Stimulated activated CD4-positive, alpha-beta T cell treated with anti-CD3 and anti-CD28 coated beads, Interleukin-4, amount 100 ng/mL, for 24 hours (primary cell): Measurements from ENCODE around the gene TBC1D22A.

ENCODE experiments used
- DNase-seq: peaks from one replicate; pipeline ENCODE4 v3.0.0-alpha.2; 2020

The TBC1D22A gene

GRCh38 chr22:47067911-47068625 is 305.6 kb downstream of the TBC1D22A start:
- DNase-seq = no peak

- DNase-seq = no peak
These were observed 306.2 kb downstream of the TBC1D22A start for GRCh38 chr22:47068626-47068996.

GRCh38 chr22:47069270-47069669 is 306.8 kb downstream of the TBC1D22A start:
- DNase-seq = no peak

- no peak for DNase-seq
These were observed 308.8 kb downstream of the TBC1D22A start for GRCh38 chr22:47071078-47071806.

GRCh38 chr22:47071807-47072641 is 309.6 kb downstream of the TBC1D22A start:
- no peak for DNase-seq

- DNase-seq = no peak
These were observed 310.2 kb downstream of the TBC1D22A start for GRCh38 chr22:47072642-47072967.

GRCh38 chr22:47073075-47073474 is 310.6 kb downstream of the TBC1D22A start:
- no peak for DNase-seq

- DNase-seq = no peak
These were observed 311.7 kb downstream of the TBC1D22A start for GRCh38 chr22:47074105-47074504.

- no peak for DNase-seq
These were observed 313.1 kb downstream of the TBC1D22A start for GRCh38 chr22:47075568-47075967.

- DNase-seq = no peak
These were observed 314.3 kb downstream of the TBC1D22A start for GRCh38 chr22:47076758-47077157.

- DNase-seq = no peak
These were observed 317.6 kb downstream of the TBC1D22A start for GRCh38 chr22:47080100-47080499.

GRCh38 chr22:47082505-47082904 is 320.1 kb downstream of the TBC1D22A start:
- DNase-seq = no peak

- DNase-seq = no peak
These were observed 321.0 kb downstream of the TBC1D22A start for GRCh38 chr22:47083379-47083986.

GRCh38 chr22:47084226-47084625 is 321.8 kb downstream of the TBC1D22A start:
- DNase-seq = no peak

GRCh38 chr22:47086596-47087248 is 324.3 kb downstream of the TBC1D22A start:
- no peak for DNase-seq

- DNase-seq = no peak
These were observed 326.2 kb downstream of the TBC1D22A start for GRCh38 chr22:47088480-47089158.

GRCh38 chr22:47089374-47089773 is 326.9 kb downstream of the TBC1D22A start:
- DNase-seq = no peak

- no peak for DNase-seq
These were observed 327.5 kb downstream of the TBC1D22A start for GRCh38 chr22:47089796-47090460.

- DNase-seq = no peak
These were observed 328.3 kb downstream of the TBC1D22A start for GRCh38 chr22:47090591-47091245.

- DNase-seq = no peak
These were observed 328.8 kb downstream of the TBC1D22A start for GRCh38 chr22:47091246-47091651.
